Hepatocyte (in vitro differentiated cells): ENCODE data around the gene RAP2B. TPM values are rescaled to one million over a fixed set of nuclear protein-coding genes. Genes with fewer than 3 reads are reported as not detected.

ENCODE experiments used
- DNase-seq: peaks from one replicate; pipeline ENCODE4 v3.0.0-alpha.2; 2016; ENCODE audit warnings: low spot score
- H2AFZ ChIP-seq: fragments of 200-600 bp; sonication (generic); 2 replicates; pipeline ENCODE4 v1.6.0; 2016; ENCODE audit warnings: antibody characterized with exemption, mild to moderate bottlenecking
- H3K27ac ChIP-seq: fragments of 200-600 bp; sonication (generic); 2 replicates; pipeline ENCODE4 v1.5.1; 2016; ENCODE audit warnings: mild to moderate bottlenecking
- H3K27me3 ChIP-seq: fragments of 200-600 bp; sonication (generic); 2 replicates; pipeline ENCODE4 v1.6.1; 2016
- H3K36me3 ChIP-seq: fragments of 200-600 bp; sonication (generic); replicated peaks from 2 replicates; pipeline ENCODE4 v1.5.1; 2016; ENCODE audit warnings: low read depth; ENCODE audit not compliant: insufficient read depth
- H3K4me1 ChIP-seq: fragments of 200-600 bp; sonication (generic); 2 replicates; pipeline ENCODE4 v1.5.1; 2016; ENCODE audit warnings: mild to moderate bottlenecking, moderate library complexity; ENCODE audit not compliant: insufficient read depth
- H3K4me2 ChIP-seq: fragments of 200-600 bp; sonication (generic); 2 replicates; pipeline ENCODE4 v1.6.0; 2016
- H3K4me3 ChIP-seq: fragments of 200-600 bp; sonication (generic); 2 replicates; pipeline ENCODE4 v1.5.1; 2016; ENCODE audit warnings: mild to moderate bottlenecking
- H3K79me2 ChIP-seq: fragments of 200-600 bp; sonication (generic); 2 replicates; pipeline ENCODE4 v1.6.0; 2017; ENCODE audit warnings: mild to moderate bottlenecking
- H3K9me2 ChIP-seq: fragments of 200-600 bp; sonication (generic); replicated peaks from 2 replicates; pipeline ENCODE4 v1.6.0; 2017; ENCODE audit warnings: mild to moderate bottlenecking; ENCODE audit not compliant: insufficient read depth
- H3K9me3 ChIP-seq: fragments of 200-600 bp; sonication (generic); 2 replicates; pipeline ENCODE4 v1.5.1; 2016; ENCODE audit warnings: low read depth, mild to moderate bottlenecking
- H4K20me1 ChIP-seq: fragments of 200-600 bp; sonication (generic); 2 replicates; pipeline ENCODE4 v1.6.0; 2016; ENCODE audit warnings: mild to moderate bottlenecking; ENCODE audit not compliant: insufficient read depth, poor library complexity, severe bottlenecking
- EZH2 ChIP-seq: fragments of 200-600 bp; sonication (generic); IDR thresholded peaks from 2 replicates; pipeline ENCODE4 v1.6.1; 2016; ENCODE audit warnings: antibody characterized with exemption, mild to moderate bottlenecking, borderline replicate concordance
- EZH2phosphoT487 ChIP-seq: fragments of 200-600 bp; sonication (generic); IDR thresholded peaks from one replicate; pipeline ENCODE4 v1.6.1; 2018; ENCODE audit warnings: antibody characterized with exemption, mild to moderate bottlenecking, low read depth, moderate library complexity; ENCODE audit not compliant: unreplicated experiment, severe bottlenecking
- WGBS: methylation state at CpG from one replicate; pipeline ENCODE4 v1.1.6; 2016; ENCODE audit warnings: low lambda C conversion rate; ENCODE audit errors: missing lambda C conversion rate; 5-methylcytosine and 5-hydroxymethylcytosine counted together
- polyA plus RNA-seq: library from polyadenylated mRNA; unstranded; fragments of >200 nt; fragmentation: Nextera tagmentation; extraction: Ambion mirVana; gene quantifications from 2 replicates; pipeline ENCODE4 v1.2.1, GENCODE V29; 2016
- total RNA-seq: library from RNA; depleted of rRNA; stranded (reverse); fragments of >200 nt; gene quantifications from 2 replicates; pipeline ENCODE4 v1.2.3, GENCODE V29; 2014
- TF ChIP-seq, protein P1 (sequence below): fragments of 200-600 bp; sonication (generic); IDR thresholded peaks from 2 replicates; pipeline ENCODE4 v1.5.1; 2016; ENCODE audit warnings: antibody characterized with exemption, mild to moderate bottlenecking; ENCODE audit not compliant: poor library complexity

Gene RAP2B
- total and polyA plus RNA-seq, 2 experiments from 2014 or later: 11.5 to 20.0 TPM

DNA sequence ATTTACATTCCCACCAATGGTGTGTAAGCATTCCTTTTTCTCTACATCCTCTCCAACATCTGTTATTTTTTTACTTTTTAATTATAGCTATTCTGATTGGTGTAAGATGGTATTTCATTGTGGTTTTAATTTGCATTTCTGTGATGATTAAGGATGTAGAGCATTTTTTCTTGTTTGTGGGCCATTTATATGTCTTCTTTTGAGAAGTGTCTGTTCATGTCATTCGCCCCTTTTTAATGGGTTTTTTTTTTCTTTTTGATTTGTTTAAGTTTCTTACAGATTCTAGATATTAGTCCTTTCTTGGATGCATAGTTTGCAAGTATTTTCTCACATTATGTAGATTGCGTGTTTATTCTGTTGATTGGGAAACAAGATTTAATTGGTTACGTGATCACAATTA lies 14.2 kb downstream of the RAP2B start:
- H2AFZ ChIP-seq: no peak overlapping the region
- 95% methylated on average over 3 of the region's 3 CpGs for WGBS
- H4K20me1 ChIP-seq: no peaks in the 10 kb centered on the region
- no peaks in the 10 kb centered on the region for H3K4me1 ChIP-seq
- TF ChIP-seq EZH2 (no peak), EZH2phosphoT487 (no peak)
- TF ChIP-seq, protein P1, sequence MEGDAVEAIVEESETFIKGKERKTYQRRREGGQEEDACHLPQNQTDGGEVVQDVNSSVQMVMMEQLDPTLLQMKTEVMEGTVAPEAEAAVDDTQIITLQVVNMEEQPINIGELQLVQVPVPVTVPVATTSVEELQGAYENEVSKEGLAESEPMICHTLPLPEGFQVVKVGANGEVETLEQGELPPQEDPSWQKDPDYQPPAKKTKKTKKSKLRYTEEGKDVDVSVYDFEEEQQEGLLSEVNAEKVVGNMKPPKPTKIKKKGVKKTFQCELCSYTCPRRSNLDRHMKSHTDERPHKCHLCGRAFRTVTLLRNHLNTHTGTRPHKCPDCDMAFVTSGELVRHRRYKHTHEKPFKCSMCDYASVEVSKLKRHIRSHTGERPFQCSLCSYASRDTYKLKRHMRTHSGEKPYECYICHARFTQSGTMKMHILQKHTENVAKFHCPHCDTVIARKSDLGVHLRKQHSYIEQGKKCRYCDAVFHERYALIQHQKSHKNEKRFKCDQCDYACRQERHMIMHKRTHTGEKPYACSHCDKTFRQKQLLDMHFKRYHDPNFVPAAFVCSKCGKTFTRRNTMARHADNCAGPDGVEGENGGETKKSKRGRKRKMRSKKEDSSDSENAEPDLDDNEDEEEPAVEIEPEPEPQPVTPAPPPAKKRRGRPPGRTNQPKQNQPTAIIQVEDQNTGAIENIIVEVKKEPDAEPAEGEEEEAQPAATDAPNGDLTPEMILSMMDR: no peak
- H3K79me2 ChIP-seq: no peaks in the 10 kb centered on the region
- DNase-seq: no peak
- H3K27ac ChIP-seq: no peak overlapping the region
- no peak overlapping the region for H3K4me2 ChIP-seq
- H3K9me2 ChIP-seq: no peaks in the 10 kb centered on the region
- H3K9me3 ChIP-seq: no peaks in the 10 kb centered on the region
- no peaks in the 10 kb centered on the region for H3K36me3 ChIP-seq
- H3K27me3 ChIP-seq: no peaks in the 10 kb centered on the region
- no peak overlapping the region for H3K4me3 ChIP-seq

DNA sequence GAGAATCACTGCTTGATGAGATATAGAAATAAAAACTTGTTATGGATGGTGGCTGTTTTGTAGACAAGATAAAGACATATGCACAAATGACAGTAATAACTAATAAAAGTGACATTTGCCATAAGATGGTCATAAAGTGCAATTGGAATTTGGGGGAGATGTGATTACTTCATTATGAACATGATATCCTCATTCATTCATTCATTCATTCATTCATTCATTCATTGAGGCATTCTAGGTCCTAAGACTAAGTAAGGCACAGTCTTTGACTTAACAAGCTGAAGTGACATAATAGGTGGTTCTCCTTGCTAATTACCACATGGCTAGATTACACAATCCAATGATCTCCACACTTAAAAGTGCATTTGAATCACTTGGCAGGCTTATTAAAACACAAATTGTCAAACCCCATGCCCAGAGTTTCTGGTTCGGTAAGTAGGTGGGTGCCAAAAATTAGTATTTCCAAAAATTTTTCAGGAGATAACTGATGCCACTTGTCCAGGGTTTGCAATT lies 18.9 kb downstream of the RAP2B start:
- Histone ChIP-seq H4K20me1 (no peaks in the 10 kb centered on the region), H3K9me2 (no peaks in the 10 kb centered on the region), H3K4me3 (no peak overlapping the region), H3K9me3 (no peaks in the 10 kb centered on the region), H3K4me2 (no peak overlapping the region), H3K27ac (no peak overlapping the region), H3K4me1 (no peaks in the 10 kb centered on the region), H3K79me2 (no peaks in the 10 kb centered on the region), H2AFZ (no peak overlapping the region), H3K27me3 (no peaks in the 10 kb centered on the region), H3K36me3 (no peaks in the 10 kb centered on the region)
- TF ChIP-seq EZH2: no peak
- no peak for TF ChIP-seq EZH2phosphoT487
- DNase-seq: no peak
- WGBS: 96% methylated on average over 1 of the region's 1 CpG

DNA sequence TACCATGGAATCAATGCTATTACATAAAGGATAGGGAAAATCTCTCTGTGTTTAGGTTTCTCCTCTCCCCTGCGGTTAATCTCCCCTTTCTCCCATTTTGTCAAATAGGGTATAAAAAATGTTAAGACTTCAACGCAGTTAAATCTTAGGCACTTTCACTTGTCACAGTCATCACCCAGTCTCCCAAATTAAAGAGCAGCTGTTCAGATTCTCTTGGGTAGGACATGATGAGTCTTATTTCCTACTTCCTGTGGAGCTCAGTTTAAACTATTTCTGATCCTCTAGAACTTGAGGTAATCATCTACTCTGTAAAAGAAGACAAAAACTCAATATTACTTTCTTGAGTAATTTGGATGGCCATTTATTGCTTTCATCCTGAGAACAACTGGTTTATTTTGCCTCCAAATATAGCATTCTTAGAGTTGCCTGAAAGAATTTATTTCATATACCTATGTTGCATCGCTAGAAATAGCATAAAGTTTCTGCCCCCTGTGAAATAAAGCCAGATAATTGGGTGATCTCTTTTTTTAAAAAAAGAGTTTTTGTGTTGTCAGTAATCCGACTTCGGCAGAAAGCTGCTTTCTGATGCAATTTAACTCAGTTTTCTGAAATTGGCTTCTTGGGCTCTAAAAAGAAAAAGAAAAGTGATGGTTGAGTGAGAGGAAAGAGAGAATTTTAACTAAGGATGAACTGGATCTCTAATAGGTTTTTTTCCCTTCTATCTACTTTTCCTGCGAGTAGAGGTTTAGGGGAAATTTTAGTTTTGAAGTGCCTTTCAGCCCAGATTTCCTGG lies 20.7 kb downstream of the RAP2B start:
- DNase-seq: no peak
- no peaks in the 10 kb centered on the region for H4K20me1 ChIP-seq
- no peak overlapping the region for H2AFZ ChIP-seq
- H3K36me3 ChIP-seq: no peaks in the 10 kb centered on the region
- H3K9me2 ChIP-seq: no peaks in the 10 kb centered on the region
- TF ChIP-seq EZH2 (no peak), EZH2phosphoT487 (no peak)
- TF ChIP-seq, protein P1: no peak
- H3K9me3 ChIP-seq: no peaks in the 10 kb centered on the region
- H3K4me3 ChIP-seq: no peak overlapping the region
- H3K79me2 ChIP-seq: no peaks in the 10 kb centered on the region
- no peaks in the 10 kb centered on the region for H3K27me3 ChIP-seq
- H3K4me1 ChIP-seq: no peaks in the 10 kb centered on the region
- H3K4me2 ChIP-seq: no peak overlapping the region
- 94% methylated on average over 6 of the region's 6 CpGs for WGBS
- H3K27ac ChIP-seq: no peak overlapping the region

DNA sequence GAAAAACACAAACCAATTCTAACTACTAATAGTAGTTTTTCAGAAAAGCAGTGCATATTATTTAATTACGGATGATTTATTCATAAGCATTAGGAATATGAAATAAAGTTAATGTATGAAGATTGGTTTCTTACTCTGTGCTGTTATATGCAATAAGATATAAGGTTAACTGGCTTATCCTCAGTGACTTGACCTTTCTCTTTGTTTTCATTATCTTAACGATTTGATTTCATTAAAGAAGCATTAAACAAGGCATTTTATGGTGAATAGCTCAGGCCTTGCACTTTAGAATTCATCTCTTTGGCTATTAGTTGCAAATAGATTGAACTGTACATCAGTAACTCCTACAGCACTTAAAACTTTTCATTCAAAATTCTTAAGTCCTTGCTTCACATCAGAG lies 28.9 kb downstream of the RAP2B start:
- no peaks in the 10 kb centered on the region for H3K27me3 ChIP-seq
- no peak overlapping the region for H2AFZ ChIP-seq
- no peaks in the 10 kb centered on the region for H3K9me3 ChIP-seq
- TF ChIP-seq, protein P1: no peak
- TF ChIP-seq EZH2phosphoT487: no peak
- TF ChIP-seq EZH2: no peak
- H3K9me2 ChIP-seq: no peaks in the 10 kb centered on the region
- no peak for DNase-seq
- no peaks in the 10 kb centered on the region for H3K79me2 ChIP-seq
- no peaks in the 10 kb centered on the region for H3K36me3 ChIP-seq
- no peak overlapping the region for H3K4me2 ChIP-seq
- H3K4me3 ChIP-seq: no peak overlapping the region
- 73% methylated on average over 2 of the region's 2 CpGs for WGBS
- no peaks in the 10 kb centered on the region for H3K4me1 ChIP-seq
- no peak overlapping the region for H3K27ac ChIP-seq
- no peaks in the 10 kb centered on the region for H4K20me1 ChIP-seq
